Eye (tissue), 1 donor: ENCODE results near the gene FGF12.

Experiments
- DNase-seq: peaks from one replicate; pipeline ENCODE4 v3.0.0-alpha.2; 2015

Gene FGF12

DNA sequence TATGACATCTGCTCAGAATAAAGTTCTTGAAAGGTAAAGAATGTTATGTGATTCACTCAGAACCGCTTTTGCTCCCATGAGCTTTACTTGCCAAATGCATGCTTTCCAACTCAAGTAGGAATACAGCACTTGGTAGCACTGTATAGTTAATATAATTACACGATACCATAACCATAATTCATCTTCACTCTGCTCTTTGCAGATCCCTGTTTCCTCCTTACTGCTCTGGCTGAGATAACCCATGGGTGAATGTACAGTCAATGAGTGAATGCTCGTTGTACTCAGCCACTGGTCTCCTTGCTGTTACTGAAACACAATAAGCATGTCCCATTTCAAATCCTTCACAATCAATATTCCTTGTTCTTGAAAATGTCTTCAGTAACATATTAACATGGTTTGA lies 550.0 kb downstream of the FGF12 start:
- DNase-seq: no peak

DNA sequence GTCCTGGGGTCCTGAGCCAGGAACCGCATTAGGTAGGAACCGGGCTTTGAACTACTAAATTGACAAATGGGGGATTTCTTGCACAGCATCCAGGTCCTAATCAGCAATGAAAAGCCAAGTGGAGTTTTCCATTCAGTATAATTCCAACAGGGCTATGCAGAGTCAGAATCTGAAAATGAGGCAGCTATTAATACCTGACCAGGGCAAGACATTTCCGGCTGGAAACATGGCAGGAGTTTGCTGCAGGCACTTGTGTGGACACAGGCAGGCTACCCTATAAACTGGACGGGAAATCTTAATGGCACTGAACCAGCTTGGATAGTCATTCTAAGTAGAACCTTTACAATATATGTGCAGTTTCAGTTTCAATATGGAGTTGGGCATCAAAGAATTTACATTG lies 553.1 kb downstream of the FGF12 start:
- no peak for DNase-seq

DNA sequence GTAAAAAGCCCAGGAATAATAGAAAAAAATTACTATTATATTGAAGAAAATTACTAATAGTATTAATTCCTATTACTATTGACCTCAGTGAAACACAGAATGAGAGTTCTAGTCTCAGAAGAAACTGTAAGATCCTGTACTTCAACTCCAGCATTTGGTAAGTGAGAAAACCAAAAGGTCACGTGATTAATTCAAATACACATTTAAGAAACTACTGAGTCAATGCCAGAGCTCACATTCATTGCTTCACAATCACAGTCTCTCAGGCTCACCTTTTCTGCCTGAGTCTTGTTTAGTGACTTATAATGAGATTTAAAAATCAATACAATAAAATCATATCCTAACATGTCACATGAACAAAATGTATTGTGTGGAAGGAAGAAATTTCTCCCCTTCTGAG lies 556.1 kb downstream of the FGF12 start:
- no peak for DNase-seq

DNA sequence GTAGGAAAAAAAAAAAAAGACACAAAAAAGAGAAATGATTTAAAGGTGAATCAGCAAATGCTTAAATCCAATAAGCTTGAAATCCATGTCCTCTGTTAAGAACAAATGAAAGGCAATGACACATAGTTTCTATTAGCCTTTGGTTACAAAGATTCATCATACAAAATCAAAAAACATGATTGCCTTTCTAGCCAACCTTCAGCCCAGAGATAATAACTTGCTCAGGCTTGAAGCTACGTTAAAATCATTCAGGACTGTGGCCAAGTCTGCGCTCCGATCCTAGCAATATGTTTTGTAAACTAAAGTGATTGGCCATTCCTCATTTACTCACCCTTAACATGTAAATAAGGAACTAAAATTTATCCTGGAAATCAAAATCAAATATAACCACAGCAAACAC lies 556.7 kb downstream of the FGF12 start:
- DNase-seq: no peak

DNA sequence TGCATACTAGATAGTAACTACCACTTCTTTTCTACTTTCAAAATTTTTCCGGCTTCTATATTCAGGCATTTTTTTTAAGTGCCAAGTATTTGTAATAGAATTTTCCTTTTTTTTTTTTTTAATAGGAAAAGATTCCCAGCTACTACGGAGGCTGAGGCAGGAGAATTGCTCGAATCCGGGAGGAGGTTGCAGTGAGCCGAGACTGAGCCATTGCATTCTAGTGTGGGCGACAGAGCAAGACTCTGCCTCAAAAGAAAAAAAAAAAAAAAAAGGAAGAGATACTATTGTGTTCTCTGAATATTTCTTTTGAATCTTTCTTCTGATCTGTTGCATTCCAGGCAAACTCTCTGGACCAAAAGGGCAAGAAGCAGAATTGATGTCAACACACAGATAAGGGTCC lies 557.3 kb downstream of the FGF12 start:
- no peak for DNase-seq

DNA sequence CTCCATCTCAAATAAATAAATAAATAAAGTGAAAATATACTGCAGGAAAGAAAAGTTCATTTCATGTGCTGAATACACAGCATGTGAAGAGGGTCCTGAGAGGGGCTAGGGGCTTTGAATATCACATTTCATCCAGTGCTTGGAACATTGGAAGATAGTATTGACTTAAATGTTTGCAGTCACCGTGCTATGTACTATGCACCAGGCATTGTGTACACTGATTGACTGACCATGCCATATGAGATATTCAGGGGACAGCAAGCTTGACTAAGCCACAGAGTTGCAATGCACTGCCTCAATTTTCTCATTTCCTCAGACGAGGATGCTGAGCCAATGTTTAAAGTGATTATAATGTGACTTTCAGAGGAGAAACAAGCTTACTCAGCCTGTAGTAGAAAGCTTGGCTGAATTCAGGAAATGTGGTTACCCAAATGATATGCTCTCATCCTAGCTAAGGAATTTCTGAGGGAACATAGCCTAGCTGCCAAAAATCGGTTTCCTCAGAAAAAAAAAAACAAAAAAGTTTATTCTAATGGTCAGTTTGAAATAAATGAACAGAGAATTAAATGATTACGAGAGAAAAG lies 557.9 kb downstream of the FGF12 start:
- no peak for DNase-seq

DNA sequence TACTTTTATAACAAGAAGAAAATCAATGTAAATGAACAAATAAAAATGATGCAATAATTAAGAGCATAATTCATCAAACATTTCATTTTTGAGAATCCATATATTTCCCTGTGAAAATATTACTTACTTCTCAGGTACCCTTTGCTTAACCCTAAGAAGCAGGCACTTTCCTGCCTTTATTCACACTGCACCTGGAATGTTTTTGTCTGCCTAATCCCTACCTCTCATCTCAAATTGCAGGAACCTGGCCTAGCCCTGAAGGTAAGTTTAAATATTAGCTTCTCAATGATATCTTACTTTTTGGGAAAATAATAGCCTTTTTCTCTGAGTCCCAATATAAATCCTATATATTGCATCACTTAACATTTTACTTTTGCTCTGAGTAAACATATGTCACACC lies 559.1 kb downstream of the FGF12 start:
- DNase-seq: no peak

DNA sequence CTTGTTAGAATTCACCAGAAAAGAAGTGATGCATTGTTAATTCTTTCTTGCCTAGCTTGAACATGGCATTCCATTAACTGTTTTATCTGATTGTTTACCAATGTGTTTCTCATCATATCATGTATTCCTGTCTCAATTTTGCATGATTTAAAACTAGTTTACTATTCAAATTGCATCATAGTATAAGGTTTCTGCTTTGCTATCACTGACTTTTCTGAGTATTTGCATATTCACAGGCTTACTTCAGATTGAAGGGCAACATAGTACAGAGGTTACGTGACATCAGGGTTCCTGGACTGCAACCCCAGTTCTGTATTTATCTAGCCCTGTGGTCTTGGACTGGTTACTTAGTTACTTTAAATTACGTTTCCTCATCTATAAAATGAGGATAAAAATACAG lies 561.8 kb downstream of the FGF12 start:
- no peak for DNase-seq

DNA sequence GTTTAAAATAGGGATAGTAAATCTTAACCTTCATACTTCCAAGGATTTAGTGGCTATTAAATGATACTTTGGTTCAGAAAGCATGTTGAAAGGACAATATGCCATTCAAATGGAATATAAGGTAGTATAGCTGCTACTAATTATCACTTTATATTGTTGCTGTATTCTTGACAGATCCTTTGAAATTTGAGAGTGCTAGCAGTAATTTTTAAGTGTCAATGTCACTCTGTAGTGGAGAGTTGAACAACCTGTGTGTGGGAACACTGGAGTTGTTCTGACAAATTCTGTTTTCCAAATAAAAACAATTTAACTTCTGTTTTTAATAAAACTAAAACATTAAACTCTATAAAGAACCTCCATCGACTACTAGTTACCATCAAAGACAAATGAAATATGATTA lies 565.7 kb downstream of the FGF12 start:
- no peak for DNase-seq

DNA sequence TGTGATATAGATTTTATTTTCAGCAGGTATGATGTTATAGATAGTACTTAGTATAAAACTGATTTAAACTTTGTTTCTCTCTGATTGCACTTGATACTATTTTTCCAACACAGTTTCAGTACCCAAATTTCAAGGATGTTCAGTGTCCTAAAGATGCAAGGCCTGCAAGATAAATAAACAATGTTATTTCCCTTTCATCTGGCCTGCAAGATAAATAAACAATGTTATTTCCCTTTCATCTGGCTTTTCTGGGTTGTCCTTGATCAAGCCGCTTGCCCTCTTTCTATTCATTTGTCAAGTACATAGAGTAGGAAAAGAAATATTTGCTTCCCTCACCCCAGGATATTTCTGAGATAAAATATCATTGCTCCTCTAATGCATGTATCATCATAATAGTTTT lies 571.0 kb downstream of the FGF12 start:
- no peak for DNase-seq

DNA sequence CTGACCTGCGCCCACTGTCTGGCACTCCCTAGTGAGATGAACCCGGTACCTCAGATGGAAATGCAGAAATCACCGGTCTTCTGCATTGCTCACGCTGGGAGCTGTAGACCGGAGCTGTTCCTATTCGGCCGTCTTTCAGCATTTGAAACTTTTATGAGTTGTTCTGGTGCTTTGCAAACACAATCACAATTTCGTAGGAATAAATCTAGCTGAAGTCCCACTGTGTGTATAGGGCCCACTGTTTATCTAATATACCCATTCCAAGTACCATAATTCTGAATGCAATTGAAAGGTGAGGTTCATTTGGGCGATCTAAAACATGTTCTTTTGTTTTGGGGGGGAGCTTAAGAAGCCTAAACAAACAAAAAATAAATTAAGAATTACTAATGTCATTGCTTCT lies 572.1 kb downstream of the FGF12 start:
- DNase-seq: no peak

DNA sequence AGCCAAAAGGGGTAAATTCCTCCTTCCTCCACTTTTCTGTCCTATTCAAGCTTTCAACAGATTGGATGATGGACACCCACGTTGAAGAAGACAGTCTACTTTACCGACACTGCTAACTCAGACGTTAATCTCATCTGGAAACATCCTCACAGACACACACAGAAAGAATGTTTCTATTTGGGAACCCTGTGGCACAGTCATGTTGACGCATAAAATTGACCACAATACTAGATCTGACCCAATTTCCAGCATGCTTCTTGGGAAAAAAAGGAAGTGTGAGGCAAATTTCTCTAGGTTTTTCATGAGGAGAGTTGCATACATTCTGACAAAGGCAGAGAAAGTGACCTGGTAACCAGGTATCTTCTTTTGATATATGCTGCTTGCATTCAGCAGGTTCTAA lies 594.1 kb downstream of the FGF12 start:
- DNase-seq: no peak

DNA sequence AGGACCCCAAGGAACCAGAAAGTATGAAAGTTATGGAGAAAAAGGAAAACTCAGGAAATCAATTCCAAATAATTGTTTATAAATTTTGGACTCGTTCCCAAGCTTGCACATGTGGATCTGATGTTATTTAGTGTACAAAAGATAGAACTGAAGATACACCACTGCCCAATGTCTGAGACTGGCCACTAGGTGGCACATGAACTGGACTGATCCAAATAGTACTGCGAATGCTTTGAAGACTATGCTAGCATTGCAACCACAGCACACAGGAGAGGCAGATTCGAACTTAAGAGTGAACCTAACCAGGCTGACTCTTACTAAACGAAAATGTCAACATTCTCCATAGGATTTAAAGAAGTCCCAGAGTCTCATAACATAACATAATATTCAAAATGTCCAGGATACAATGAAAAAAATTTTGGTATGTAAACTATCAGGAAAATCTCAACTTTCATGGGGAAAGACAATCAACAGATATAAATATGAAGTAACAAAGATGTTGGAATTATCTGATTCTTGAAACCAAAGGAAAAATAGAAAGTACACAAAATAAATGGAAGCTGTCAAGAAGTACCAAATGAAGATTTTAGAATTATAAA lies 596.7 kb downstream of the FGF12 start:
- peak; percentile 46 for DNase-seq

DNA sequence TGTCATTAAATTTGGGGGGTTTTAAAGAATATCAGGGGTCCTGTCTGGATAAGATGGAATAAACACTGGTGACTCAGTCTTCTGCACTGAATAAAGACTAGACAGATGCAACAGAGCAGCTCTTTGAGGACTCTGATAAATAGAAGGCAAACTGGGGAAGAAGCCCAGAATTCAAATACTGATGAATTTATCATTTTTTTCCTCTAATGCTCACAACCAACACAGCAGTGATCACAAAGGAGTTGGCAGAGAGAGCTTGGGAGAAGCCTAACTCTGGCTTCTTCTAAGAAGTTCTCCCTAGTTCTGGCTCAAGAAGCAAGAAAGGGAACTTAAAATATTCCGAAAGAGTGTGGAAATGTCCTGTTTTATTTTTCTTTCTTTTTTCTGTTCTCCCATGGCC lies 597.8 kb downstream of the FGF12 start:
- no peak for DNase-seq

DNA sequence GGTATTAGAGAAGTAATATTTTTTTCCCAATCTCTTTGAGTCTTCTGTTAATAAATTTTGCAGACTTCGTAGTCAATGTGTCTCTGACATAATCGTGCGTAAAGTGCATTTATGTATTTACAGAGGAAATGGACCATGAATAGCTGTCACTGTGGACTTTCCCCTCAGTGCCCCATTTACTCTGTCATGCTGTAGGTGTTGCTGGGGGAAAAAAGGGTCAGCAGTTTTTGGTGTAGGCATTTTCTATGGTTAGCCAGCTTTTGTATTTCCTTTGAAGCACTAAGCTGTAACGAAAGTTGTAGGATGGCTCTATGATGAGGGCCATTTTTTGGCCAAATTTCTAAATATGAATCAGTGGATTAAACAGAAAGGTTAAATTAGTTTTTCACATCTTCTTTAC lies 598.4 kb downstream of the FGF12 start:
- DNase-seq: peak; percentile 42

DNA sequence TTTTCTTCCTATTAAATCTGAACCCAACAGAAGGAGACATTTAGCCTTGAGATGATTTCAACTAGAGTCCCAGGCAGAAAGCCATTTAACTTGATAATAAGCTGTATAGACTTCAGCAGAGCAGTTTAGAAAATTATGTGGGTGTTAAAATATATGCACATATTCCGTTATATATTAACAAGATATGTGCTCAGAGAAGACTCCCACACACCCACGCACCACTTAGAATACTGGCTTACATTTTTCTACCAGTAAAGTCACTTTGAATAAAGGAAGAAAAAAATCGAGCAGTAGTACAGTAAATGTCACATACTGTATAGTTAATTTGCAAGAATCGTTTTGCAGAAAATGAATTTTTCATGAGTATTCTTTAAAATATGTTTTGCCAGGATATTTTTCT lies 599.3 kb downstream of the FGF12 start:
- no peak for DNase-seq

DNA sequence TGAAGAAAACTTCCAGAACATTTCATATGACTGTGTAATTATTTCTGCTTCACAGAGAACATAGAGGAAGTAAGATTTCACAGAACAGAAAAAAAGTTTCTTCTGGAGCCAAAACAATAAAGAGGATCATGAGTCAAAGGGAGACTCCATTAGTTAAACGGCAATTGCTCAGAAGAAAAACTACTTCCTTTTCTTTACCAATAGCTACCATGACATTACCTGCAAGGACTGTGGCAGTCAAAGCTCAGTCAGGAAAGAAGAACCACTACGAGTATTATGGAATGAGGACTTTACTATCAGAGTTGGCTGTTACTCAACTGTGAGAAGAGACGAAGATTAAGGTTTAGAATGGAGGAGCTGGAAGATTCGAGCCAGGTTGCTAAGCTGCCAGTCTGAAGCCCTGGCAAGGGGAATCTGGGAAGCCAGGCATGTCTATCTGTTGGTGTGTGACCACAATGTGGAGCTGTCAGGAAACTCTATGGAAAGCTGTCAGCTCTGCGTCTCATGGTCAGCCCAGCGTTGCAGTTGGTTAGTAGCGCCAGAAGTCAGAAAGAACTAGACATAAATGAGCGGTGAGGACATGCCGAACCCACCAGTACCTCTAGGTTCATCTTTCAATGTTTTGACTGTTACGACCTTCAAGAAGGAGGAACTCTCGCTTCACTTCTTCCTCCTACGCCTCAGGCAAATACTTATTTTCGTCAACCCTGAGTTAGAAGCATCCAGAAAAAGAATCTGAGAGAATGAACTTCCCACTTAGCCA lies 604.3 kb downstream of the FGF12 start:
- no peak for DNase-seq

DNA sequence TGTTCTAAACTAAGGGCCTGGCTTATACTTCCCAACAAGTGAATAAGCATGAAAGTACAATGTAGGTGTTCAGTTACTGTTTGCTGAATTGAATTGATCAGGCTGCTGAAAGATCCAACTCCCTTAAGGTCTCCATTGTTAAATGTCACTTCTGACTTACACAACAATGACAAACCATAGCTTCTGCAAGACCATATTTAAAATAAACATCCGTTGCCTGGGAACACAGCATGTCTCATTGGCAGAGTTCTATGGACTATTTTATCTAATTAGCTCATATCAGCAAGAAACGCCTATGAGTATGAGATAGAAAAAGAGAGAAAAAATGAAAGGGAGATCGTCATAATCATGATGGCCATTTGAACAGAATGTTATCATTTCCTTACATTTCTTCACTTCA lies 605.4 kb downstream of the FGF12 start:
- no peak for DNase-seq

DNA sequence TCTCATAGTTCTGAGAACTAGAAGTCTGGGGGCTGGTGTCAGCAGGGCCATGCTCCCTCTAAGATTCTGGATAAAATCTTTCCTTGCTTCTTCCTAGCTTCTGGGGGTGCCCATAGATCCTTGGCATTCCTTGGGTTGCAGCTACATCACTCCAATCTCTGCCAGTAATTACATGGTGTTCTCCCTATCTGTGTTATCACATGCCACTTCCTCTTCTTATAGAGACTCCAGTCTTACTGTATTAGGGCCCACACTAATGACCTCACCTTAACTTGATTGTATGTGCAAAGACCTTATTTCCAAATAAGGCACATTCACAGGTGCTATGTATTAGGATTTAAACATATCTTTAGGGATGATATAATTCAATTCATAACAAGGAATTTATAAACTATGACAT lies 618.5 kb downstream of the FGF12 start:
- no peak for DNase-seq

DNA sequence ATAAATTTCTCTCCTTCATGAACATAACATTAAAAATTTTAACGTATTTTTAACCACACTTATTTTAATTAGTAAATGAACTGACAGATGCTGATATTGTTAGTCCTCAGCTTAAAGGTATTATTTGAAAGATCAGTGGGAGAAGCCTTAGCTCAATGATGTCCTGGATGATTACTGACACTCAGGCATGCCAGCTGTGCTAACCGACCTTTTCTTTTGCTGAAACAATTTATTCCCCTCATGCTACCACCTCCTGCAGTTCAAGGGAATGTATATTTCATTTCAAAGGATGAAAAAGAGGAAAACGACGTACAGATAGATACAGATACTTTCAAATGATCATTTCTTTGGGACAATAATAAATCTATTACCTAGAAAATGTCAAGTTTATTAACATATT lies 620.8 kb downstream of the FGF12 start:
- DNase-seq: no peak

DNA sequence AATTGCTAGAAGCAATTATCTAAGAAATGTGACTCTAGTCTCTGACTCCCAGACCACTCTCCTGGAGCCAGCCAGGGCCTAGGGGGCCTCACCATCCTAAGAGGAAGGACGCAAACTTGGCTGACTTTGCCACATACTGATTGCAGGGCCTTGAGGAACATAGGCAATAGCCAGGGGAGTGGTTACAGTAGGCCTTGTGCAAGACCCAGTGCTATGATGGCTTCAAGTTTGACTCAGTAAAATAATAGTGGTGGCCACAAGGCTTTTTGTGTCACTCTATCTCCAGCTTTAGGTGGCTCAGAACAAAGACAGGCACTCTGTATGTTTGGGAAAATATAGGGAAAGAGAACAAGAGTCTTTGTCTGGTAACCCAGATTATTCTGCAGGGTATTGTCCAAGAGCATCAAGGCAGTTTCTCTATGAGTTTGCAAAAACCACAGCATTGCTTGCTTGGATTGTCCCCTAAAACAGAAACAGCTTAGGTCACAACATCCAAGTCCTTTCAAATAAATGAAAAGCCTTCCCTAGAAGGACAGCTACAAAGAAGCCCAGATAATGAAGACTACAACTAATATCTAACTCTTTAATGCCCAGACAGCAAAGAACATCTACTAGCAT lies 634.8 kb downstream of the FGF12 start:
- no peak for DNase-seq

DNA sequence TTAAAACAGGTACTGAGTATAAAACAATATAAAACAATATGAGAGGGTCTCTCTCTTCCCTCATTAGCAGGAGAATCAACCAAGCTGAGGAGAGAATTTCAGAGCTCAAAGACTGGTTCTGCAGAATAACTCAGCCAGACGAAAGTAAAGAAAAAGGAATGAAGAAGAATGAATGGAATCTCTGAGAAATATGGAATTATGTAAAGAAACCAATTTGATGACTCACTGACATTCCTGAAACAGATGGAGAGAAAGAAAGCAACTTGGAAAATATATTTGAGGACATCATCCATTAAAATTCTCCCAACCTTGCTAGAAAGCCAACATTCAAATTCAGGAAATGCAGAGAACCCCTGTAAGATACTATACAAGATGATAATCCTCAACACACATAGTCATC lies 635.5 kb downstream of the FGF12 start:
- no peak for DNase-seq

DNA sequence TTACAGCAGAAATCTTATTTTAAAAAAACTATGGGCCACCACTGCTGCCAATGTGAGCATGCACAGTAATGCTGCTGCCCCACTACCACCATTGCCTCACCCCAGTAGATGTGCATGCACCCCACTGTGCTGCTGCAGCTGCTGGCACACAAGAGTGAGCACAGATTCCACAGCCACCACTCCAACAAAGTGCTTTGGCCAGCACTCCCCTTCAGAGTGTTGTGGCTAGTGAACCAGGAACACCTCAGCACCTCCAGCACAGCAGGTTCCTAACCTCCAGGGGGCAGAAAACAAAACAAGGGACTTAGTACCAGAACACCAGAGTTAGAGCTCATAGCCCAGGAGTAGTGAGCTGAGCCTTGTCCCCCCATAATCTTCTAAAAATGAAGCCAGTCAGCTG lies 636.8 kb downstream of the FGF12 start:
- DNase-seq: no peak
